ENCODE results near the gene LCNL1. TPM values are rescaled to one million over a fixed set of nuclear protein-coding genes. Genes with fewer than 3 reads are reported as not detected.

LCNL1 gene
- total RNA-seq (2021) (not detected in 2 replicates), Bru-seq, nascent RNA (not detected), BruChase-seq, experiment 1, labeled RNA remaining after a 2-hour chase (not detected), BruChase-seq, experiment 2, labeled RNA remaining after a 6-hour chase (not detected)
- long read RNA-seq: 0 reads

- H3K27ac ChIP-seq (ENCODE audit: low read depth, low read length, poor library complexity, severe bottlenecking): no peak within 1 kb of the TSS
- intact Hi-C loops (cut with micrococcal nuclease; ENCODE audit: unreplicated experiment): no loop called here
- BruUV-seq (replicated peaks): no TSS peak
- H3K4me1 ChIP-seq (ENCODE audit: insufficient read depth, low read length, poor library complexity, severe bottlenecking): no peaks in the 10 kb centered on the region
- H3K27me3 ChIP-seq (replicated peaks; ENCODE audit: insufficient read depth, low read depth, low read length, poor library complexity): no peaks in the 10 kb centered on the region
- no peak for TF ChIP-seq EZH2 (IDR thresholded peaks at IDR 0.05; ENCODE audit: borderline replicate concordance, low read depth, low read length, poor library complexity, severe bottlenecking)
- TF ChIP-seq, protein P1, sequence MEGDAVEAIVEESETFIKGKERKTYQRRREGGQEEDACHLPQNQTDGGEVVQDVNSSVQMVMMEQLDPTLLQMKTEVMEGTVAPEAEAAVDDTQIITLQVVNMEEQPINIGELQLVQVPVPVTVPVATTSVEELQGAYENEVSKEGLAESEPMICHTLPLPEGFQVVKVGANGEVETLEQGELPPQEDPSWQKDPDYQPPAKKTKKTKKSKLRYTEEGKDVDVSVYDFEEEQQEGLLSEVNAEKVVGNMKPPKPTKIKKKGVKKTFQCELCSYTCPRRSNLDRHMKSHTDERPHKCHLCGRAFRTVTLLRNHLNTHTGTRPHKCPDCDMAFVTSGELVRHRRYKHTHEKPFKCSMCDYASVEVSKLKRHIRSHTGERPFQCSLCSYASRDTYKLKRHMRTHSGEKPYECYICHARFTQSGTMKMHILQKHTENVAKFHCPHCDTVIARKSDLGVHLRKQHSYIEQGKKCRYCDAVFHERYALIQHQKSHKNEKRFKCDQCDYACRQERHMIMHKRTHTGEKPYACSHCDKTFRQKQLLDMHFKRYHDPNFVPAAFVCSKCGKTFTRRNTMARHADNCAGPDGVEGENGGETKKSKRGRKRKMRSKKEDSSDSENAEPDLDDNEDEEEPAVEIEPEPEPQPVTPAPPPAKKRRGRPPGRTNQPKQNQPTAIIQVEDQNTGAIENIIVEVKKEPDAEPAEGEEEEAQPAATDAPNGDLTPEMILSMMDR (conservative IDR thresholded peaks at IDR 0.05; ENCODE audit: low read depth, low read length): no peak
- no peak for DNase-seq (ENCODE audit: low spot score)
- H3K4me3 ChIP-seq (ENCODE audit: low read depth, low read length, poor library complexity, severe bottlenecking): no peak within 1 kb of the TSS
- POLR2A ChIA-PET (ENCODE audit: low non-redundant PET): no interaction called here
- CTCF ChIA-PET: no interaction called here
- no peaks in the 10 kb centered on the region for H3K36me3 ChIP-seq (ENCODE audit: insufficient read depth, low read length, poor library complexity, severe bottlenecking)
- H3K9me3 ChIP-seq (ENCODE audit: low read depth, low read length, poor library complexity, severe bottlenecking): no peaks in the 10 kb centered on the region
These were observed at the start of gene LCNL1 for GRCh38 chr9:136982232-136983051. Gene LCNL1, plus strand, starts transcription at chr9:136982993. Its CDS starts 594 bp downstream, at chr9:136983587.

DNA sequence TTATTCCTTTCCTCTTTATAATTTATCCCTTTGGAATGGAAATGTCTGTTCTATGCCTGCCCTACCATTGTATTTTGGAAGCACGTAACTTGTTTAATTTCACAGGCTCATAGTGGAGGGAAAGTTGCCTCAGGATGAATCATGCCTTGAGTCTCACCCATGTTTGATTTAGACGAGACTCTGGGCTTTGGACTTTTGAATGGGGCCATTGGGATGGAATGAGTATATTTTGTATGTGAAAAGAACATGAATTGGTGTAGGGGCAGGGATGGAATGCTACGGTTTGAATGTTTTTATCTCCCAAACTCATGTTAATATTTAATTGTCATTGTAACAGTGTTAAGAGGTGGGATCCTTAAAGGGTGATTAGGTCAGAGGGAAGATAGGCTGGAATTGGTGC is 48.5 kb upstream of the LCNL1 start:
- Histone ChIP-seq H3K9me3 (ENCODE audit: low read depth, low read length, poor library complexity, severe bottlenecking) (no peaks in the 10 kb centered on the region), H3K27ac (ENCODE audit: low read depth, low read length, poor library complexity, severe bottlenecking) (no peak overlapping the region), H3K36me3 (ENCODE audit: insufficient read depth, low read length, poor library complexity, severe bottlenecking) (no peaks in the 10 kb centered on the region), H3K4me1 (ENCODE audit: insufficient read depth, low read length, poor library complexity, severe bottlenecking) (no peaks in the 10 kb centered on the region), H3K4me3 (ENCODE audit: low read depth, low read length, poor library complexity, severe bottlenecking) (no peak overlapping the region), H3K27me3 (replicated peaks; ENCODE audit: insufficient read depth, low read depth, low read length, poor library complexity) (no peaks in the 10 kb centered on the region)
- no TSS peak for BruUV-seq (replicated peaks)
- TF ChIP-seq, protein P1 (conservative IDR thresholded peaks at IDR 0.05; ENCODE audit: low read depth, low read length): no peak
- TF ChIP-seq EZH2 (IDR thresholded peaks at IDR 0.05; ENCODE audit: borderline replicate concordance, low read depth, low read length, poor library complexity, severe bottlenecking): no peak
- intact Hi-C loops (cut with micrococcal nuclease; ENCODE audit: unreplicated experiment): no loop called here
- ChIA-PET POLR2A (ENCODE audit: low non-redundant PET) (interaction anchor here (0.6 kb wide), 1 partner anchor 257 kb away, joined by 6 read pairs; no protein-coding TSS in a partner anchor), CTCF (no interaction called here)
- DNase-seq (ENCODE audit: low spot score): no peak

GRCh38 chr9:136935651-136936050 is 47.1 kb upstream of the LCNL1 start:
- DNase-seq (ENCODE audit: low spot score): no peak
- no peaks in the 10 kb centered on the region for H3K4me1 ChIP-seq (ENCODE audit: insufficient read depth, low read length, poor library complexity, severe bottlenecking)
- POLR2A ChIA-PET (ENCODE audit: low non-redundant PET): no interaction called here
- intact Hi-C loops (cut with micrococcal nuclease; ENCODE audit: unreplicated experiment): no loop called here
- H3K4me3 ChIP-seq (ENCODE audit: low read depth, low read length, poor library complexity, severe bottlenecking): no peak overlapping the region
- peaks cover 11% of the 10 kb centered on the region for H3K36me3 ChIP-seq (ENCODE audit: insufficient read depth, low read length, poor library complexity, severe bottlenecking)
- H3K9me3 ChIP-seq (ENCODE audit: low read depth, low read length, poor library complexity, severe bottlenecking): no peaks in the 10 kb centered on the region
- no peaks in the 10 kb centered on the region for H3K27me3 ChIP-seq (replicated peaks; ENCODE audit: insufficient read depth, low read depth, low read length, poor library complexity)
- H3K27ac ChIP-seq (ENCODE audit: low read depth, low read length, poor library complexity, severe bottlenecking): no peak overlapping the region
- BruUV-seq (replicated peaks): no TSS peak
- TF ChIP-seq, protein P1 (conservative IDR thresholded peaks at IDR 0.05; ENCODE audit: low read depth, low read length): no peak
- TF ChIP-seq EZH2 (IDR thresholded peaks at IDR 0.05; ENCODE audit: borderline replicate concordance, low read depth, low read length, poor library complexity, severe bottlenecking): no peak
- CTCF ChIA-PET: no interaction called here

Data from A673 (cell line).